AG09319 (cell line): ENCODE measurements around the gene ATP12A.

ENCODE experiments used
- DNase-seq: peaks from one replicate; pipeline ENCODE4 v3.0.0-alpha.2; 2010; ENCODE audit warnings: low read depth; ENCODE audit errors: extremely low read depth
- TF ChIP-seq, protein P1 (sequence below): IDR thresholded peaks from 2 replicates; pipeline ENCODE4 v1.5.1; 2011; ENCODE audit warnings: low read depth, mild to moderate bottlenecking, inconsistent platforms, low read length, moderate library complexity

Gene ATP12A

DNA sequence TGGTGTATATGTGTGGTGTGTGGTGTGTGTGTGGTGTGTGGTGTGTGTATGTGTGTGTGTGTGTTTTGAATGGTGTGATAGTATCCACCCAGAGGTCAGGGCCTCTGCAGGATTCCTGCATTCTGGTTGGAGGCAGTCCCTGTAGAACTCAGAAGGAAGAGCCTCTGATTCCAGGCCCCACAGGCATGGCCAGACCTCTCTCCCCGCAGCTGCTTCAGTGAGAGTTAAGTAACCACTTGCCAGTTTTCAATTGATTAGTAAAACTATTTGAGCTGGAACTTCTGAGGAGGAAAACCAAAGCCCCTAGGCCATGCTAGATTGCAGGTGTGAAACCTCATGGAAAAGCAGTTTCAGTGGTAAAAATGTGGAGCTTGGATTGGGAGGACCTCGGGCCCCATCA lies 2.1 kb downstream of the ATP12A start:
- TF ChIP-seq, protein P1, sequence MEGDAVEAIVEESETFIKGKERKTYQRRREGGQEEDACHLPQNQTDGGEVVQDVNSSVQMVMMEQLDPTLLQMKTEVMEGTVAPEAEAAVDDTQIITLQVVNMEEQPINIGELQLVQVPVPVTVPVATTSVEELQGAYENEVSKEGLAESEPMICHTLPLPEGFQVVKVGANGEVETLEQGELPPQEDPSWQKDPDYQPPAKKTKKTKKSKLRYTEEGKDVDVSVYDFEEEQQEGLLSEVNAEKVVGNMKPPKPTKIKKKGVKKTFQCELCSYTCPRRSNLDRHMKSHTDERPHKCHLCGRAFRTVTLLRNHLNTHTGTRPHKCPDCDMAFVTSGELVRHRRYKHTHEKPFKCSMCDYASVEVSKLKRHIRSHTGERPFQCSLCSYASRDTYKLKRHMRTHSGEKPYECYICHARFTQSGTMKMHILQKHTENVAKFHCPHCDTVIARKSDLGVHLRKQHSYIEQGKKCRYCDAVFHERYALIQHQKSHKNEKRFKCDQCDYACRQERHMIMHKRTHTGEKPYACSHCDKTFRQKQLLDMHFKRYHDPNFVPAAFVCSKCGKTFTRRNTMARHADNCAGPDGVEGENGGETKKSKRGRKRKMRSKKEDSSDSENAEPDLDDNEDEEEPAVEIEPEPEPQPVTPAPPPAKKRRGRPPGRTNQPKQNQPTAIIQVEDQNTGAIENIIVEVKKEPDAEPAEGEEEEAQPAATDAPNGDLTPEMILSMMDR: no peak
- no peak for DNase-seq

DNA sequence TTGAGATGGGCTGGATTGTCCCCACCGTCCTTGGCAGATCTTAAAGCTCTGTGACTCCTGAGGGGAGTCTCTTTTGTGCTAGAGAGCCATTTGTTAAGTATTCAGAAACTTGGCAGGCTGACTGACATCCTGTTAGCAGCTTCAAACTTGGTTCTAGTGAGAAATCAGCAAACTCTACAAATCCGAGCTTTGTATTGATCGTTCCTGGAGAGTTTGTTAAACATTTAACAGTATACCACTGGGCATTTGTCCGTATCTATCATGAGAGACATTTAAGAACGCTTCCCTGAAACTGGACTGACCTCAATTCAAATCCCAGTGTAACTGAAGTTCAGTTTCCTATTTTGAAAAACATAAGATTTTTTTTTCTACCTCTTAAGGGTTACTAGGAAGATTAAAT lies 3.1 kb downstream of the ATP12A start:
- DNase-seq: no peak

DNA sequence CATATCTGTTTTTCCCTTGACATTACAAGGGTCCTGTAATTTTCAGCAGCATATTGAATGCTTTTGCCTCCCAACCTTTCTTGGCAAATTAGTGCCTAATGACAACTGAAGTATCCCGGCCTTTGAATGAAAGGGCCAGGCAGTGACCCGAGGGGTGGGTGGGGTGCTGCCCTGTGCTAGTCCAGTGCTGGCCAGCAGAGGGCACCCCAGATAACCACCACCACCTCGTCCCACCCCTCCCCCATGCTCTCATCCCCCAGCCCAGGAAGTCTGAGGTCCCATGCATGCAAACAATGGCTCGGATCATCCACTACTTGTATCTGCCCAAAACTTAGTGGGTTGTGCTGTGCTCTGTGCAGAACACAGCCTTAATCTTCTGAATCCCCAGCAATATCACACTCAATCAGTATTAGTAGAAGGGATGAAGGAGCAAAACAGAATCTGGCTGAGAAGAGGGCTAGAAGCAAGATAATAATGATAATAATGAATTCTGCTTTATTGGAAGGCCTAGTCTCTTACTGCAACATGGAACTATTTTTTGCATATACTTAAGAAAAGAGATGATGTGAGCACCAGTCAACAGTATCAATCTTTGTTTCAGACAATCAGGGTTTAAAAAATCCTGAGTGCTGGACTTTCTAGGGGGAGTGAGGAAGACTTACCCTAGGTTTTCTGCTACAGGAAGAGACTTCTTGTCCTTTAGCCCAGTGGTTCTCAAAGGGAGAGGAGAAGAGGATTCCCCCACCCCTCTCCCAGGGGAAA lies 3.8 kb downstream of the ATP12A start:
- TF ChIP-seq, protein P1: peak; percentile 77
- no peak for DNase-seq

More for the DNA sequence above, 3.1 kb downstream of the ATP12A start:
- TF ChIP-seq, protein P1: no peak

DNA sequence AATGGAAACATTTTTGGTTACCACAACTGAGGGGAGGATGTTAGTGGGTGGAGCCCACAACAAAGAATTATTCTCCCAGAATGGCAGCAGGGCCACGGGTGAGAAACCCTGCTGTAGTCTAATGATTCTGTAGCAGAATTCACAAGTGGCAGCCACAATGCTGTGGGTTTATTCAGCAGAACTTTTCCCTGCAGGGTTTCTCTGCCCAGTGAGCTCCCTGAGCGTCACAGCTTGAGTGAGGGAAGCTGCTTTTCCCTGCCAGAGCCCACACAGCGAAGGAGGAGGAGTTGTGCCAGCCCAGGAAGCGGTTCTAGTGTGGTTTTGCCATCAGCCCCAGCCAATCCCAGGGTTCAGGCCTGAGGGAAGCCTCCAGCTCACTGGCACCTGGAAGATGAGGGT lies 4.4 kb downstream of the ATP12A start:
- DNase-seq: no peak
- TF ChIP-seq, protein P1: no peak

DNA sequence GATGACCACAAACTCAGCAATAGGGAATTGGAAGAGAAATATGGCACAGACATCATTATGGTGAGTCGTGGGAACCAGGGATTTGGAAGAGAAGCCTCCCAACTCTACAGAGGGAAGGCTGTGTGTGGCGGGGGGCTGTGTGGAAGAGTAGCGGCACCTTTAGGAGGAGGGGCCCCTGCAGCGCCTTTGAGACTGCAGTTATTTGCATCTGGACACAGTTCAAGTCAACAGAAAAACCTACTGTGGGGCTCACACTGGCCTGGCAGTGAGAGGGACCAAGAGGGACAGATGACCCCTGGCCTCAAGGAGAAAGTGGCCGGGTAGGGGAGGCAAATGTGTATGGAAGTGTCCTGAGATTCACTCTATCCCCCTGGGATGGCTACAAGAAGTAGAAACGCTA lies 5.1 kb downstream of the ATP12A start:
- DNase-seq: no peak
- TF ChIP-seq, protein P1: no peak

DNA sequence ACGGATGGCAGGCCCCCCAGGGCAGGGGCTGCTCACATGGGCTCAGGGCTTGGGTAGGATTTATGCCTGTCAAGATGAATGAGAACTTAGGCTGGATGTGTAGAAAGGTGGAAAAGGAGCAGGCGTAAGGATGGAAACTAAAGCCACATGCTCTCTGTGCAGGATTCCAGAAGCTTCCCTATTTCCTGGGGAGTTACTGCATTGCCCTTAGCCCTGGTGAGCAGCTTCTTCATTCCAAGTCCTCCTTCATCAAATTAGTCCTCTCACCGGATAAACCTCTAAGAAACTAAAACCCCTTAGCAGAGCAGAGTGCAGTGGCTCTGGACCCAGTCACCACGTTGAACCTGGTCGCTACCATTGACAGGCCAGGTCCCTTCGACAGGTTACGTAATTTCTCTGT lies 7.4 kb downstream of the ATP12A start:
- DNase-seq: no peak
- TF ChIP-seq, protein P1: no peak

DNA sequence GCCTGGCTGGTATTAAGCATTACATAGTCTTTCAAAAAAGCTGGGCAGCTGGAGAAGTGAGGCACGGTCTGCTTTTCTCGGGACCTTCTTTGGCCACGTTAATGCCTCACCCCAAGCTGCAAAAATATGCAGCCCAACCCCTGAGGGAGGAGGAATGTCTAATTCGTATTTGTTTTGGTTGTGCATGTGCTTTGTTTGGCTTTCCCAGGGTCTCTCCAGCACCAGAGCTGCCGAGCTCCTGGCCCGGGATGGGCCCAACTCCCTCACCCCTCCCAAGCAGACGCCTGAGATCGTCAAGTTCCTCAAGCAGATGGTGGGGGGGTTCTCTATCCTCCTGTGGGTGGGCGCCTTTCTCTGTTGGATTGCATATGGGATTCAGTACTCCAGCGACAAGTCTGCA lies 7.9 kb downstream of the ATP12A start:
- TF ChIP-seq, protein P1: no peak
- DNase-seq: no peak
